ENCODE data around the gene SPO11.

SPO11 gene

GRCh38 chr20:57301026-57301425 lies 28.6 kb upstream of the SPO11 start:
- Histone ChIP-seq H3K9ac (ENCODE audit: low read length) (no peak overlapping the region), H3K4me2 (ENCODE audit: low read length) (no peak overlapping the region), H3K4me3 (ENCODE audit: low read length) (no peak overlapping the region), H3K79me2 (ENCODE audit: low read length) (no peaks in the 10 kb centered on the region), H3K27me3 (ENCODE audit: low read depth, low read length) (peaks cover 25% of the 10 kb centered on the region), H3K9me3 (ENCODE audit: insufficient read depth, low read length) (no peaks in the 10 kb centered on the region), H3K36me3 (replicated peaks; ENCODE audit: low read depth, low read length) (no peaks in the 10 kb centered on the region), H2AFZ (ENCODE audit: low read depth, low read length) (no peak overlapping the region), H3K4me1 (ENCODE audit: low read length) (no peaks in the 10 kb centered on the region), H3K27ac (ENCODE audit: low read length) (no peak overlapping the region), H4K20me1 (ENCODE audit: insufficient read depth, low read length) (no peaks in the 10 kb centered on the region)
- TF ChIP-seq EZH2phosphoT487 (IDR thresholded peaks at IDR 0.05; ENCODE audit: low read depth) (no peak), CTCF (IDR thresholded peaks at IDR 0.05; ENCODE audit: low read depth, low read length) (no peak)

GRCh38 chr20:57306747-57307146 lies 22.9 kb upstream of the SPO11 start:
- Histone ChIP-seq H4K20me1 (ENCODE audit: insufficient read depth, low read length) (no peaks in the 10 kb centered on the region), H3K4me1 (ENCODE audit: low read length) (peaks cover 6% of the 10 kb centered on the region; the same call in 1 of the 2 replicates), H3K27ac (ENCODE audit: low read length) (no peak overlapping the region), H3K36me3 (replicated peaks; ENCODE audit: low read depth, low read length) (no peaks in the 10 kb centered on the region), H3K9ac (ENCODE audit: low read length) (no peak overlapping the region), H3K4me2 (ENCODE audit: low read length) (no peak overlapping the region), H3K27me3 (ENCODE audit: low read depth, low read length) (peaks cover 77% of the 10 kb centered on the region), H3K4me3 (ENCODE audit: low read length) (no peak overlapping the region), H3K79me2 (ENCODE audit: low read length) (no peaks in the 10 kb centered on the region), H3K9me3 (ENCODE audit: insufficient read depth, low read length) (no peaks in the 10 kb centered on the region), H2AFZ (ENCODE audit: low read depth, low read length) (no peak overlapping the region)
- TF ChIP-seq CTCF (IDR thresholded peaks at IDR 0.05; ENCODE audit: low read depth, low read length) (no peak), EZH2phosphoT487 (IDR thresholded peaks at IDR 0.05; ENCODE audit: low read depth) (no peak)

DNA sequence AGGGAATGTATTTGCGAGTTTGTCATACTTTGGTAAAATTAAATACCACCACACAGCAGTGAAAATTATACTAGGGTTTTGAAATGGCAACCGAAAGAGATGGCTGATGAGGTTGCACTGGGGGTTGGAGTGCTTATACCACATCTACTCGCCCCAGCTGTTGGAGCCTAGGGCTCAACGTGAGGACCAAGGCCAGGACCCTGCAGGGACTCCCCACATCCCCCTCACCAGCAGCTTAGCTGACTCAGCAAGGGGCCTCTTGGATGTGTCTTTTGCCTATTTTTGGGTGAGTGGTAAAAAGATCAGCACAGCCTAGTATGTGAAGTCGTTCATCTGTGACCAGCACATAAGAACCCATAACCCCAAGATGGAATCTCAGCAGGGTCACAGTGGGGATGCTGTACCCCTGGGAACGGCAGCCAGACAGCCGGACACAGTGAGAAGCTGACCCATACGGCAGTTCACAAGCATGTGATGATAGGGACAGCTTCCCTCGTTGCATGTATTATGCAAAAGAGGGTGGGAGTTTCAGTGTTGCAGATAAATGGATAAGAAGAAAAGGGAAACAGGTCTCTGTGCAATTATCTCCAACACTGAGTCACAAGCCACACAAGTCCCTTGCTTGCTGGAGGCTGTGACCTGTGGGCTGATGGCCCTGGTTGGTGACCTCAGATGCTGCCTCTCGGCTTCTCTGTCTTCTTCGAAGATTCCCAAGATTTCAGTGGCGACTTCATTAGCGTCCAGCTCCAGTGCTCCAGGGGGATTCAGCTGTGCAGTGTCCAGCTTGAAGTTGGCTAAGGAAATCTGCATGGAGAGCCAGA lies 20.9 kb upstream of the SPO11 start:
- peaks cover 6% of the 10 kb centered on the region; the same call in 1 of the 2 replicates for H3K4me1 ChIP-seq (ENCODE audit: low read length)

More for the DNA sequence above, 20.9 kb upstream of the SPO11 start:
- TF ChIP-seq EZH2phosphoT487 (IDR thresholded peaks at IDR 0.05; ENCODE audit: low read depth) (no peak), CTCF (IDR thresholded peaks at IDR 0.05; ENCODE audit: low read depth, low read length) (no peak)
- Histone ChIP-seq H3K9ac (ENCODE audit: low read length) (no peak overlapping the region), H3K36me3 (replicated peaks; ENCODE audit: low read depth, low read length) (no peaks in the 10 kb centered on the region), H3K4me2 (ENCODE audit: low read length) (no peak overlapping the region), H3K9me3 (ENCODE audit: insufficient read depth, low read length) (no peaks in the 10 kb centered on the region), H3K27ac (ENCODE audit: low read length) (no peak overlapping the region), H3K27me3 (ENCODE audit: low read depth, low read length) (peaks cover 90% of the 10 kb centered on the region), H4K20me1 (ENCODE audit: insufficient read depth, low read length) (no peaks in the 10 kb centered on the region), H3K4me3 (ENCODE audit: low read length) (no peak overlapping the region), H3K79me2 (ENCODE audit: low read length) (no peaks in the 10 kb centered on the region), H2AFZ (ENCODE audit: low read depth, low read length) (no peak overlapping the region)
